PC-3 (cell line): Measurements from ENCODE around the gene ZSCAN2.

ENCODE experiments used
- EZH2phosphoT487 ChIP-seq: fragments of 300-600 bp; sonication (generic); IDR thresholded peaks from 2 replicates; pipeline ENCODE4 v1.6.1; 2018; ENCODE audit warnings: mild to moderate bottlenecking, antibody characterized with exemption, low read length, borderline replicate concordance
- TF ChIP-seq, protein P1 (sequence below): fragments of 300-600 bp; sonication (generic); conservative IDR thresholded peaks from 2 replicates; pipeline ENCODE4 v1.5.1; 2017; ENCODE audit warnings: antibody characterized with exemption, low read depth, mild to moderate bottlenecking, low read length

- TF ChIP-seq, protein P1, sequence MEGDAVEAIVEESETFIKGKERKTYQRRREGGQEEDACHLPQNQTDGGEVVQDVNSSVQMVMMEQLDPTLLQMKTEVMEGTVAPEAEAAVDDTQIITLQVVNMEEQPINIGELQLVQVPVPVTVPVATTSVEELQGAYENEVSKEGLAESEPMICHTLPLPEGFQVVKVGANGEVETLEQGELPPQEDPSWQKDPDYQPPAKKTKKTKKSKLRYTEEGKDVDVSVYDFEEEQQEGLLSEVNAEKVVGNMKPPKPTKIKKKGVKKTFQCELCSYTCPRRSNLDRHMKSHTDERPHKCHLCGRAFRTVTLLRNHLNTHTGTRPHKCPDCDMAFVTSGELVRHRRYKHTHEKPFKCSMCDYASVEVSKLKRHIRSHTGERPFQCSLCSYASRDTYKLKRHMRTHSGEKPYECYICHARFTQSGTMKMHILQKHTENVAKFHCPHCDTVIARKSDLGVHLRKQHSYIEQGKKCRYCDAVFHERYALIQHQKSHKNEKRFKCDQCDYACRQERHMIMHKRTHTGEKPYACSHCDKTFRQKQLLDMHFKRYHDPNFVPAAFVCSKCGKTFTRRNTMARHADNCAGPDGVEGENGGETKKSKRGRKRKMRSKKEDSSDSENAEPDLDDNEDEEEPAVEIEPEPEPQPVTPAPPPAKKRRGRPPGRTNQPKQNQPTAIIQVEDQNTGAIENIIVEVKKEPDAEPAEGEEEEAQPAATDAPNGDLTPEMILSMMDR = no peak
- no peak for TF ChIP-seq EZH2phosphoT487
Observed at GRCh38 chr15:84653584-84653909, 52.7 kb downstream of the ZSCAN2 start.
